ENCODE measurements around the gene C1orf105. TPM values are rescaled to one million over a fixed set of nuclear protein-coding genes. Genes with fewer than 3 reads are reported as not detected.

Gene C1orf105
- total RNA-seq, 1 experiment from 2014 or later: not detected

GRCh38 chr1:172477741-172478140 is 57.3 kb downstream of the C1orf105 start:
- no TSS peak for BruUV-seq (replicated peaks)
- TF ChIP-seq CTCF (IDR thresholded peaks at IDR 0.05; ENCODE audit: unreplicated experiment): no peak
- Mint-ChIP-seq H3K27ac (ENCODE audit: unreplicated experiment) (peak overlapping the region; percentile 9), H3K4me3 (ENCODE audit: low read depth, unreplicated experiment) (no peak overlapping the region), H3K4me1 (ENCODE audit: low read depth, unreplicated experiment) (peaks cover 70% of the 10 kb centered on the region), H3K9me3 (ENCODE audit: low read depth, unreplicated experiment) (no peaks in the 10 kb centered on the region), H3K36me3 (ENCODE audit: insufficient read depth, unreplicated experiment) (peaks cover under 1% of the 10 kb centered on the region), H3K27me3 (ENCODE audit: unreplicated experiment) (no peaks in the 10 kb centered on the region)
- intact Hi-C loops (cut with micrococcal nuclease; ENCODE audit: unreplicated experiment): no loop called here
- DNase-seq: no peak
- CTCF ChIA-PET: no interaction called here

GRCh38 chr1:172478485-172478884 is 58.0 kb downstream of the C1orf105 start:
- no TSS peak for BruUV-seq (replicated peaks)
- Mint-ChIP-seq H3K36me3 (ENCODE audit: insufficient read depth, unreplicated experiment) (peaks cover 4% of the 10 kb centered on the region), H3K27ac (ENCODE audit: unreplicated experiment) (no peak overlapping the region), H3K4me3 (ENCODE audit: low read depth, unreplicated experiment) (no peak overlapping the region), H3K27me3 (ENCODE audit: unreplicated experiment) (no peaks in the 10 kb centered on the region), H3K9me3 (ENCODE audit: low read depth, unreplicated experiment) (no peaks in the 10 kb centered on the region), H3K4me1 (ENCODE audit: low read depth, unreplicated experiment) (peaks cover 71% of the 10 kb centered on the region)
- intact Hi-C loops (cut with micrococcal nuclease; ENCODE audit: unreplicated experiment): no loop called here
- no peak for TF ChIP-seq CTCF (IDR thresholded peaks at IDR 0.05; ENCODE audit: unreplicated experiment)
- DNase-seq: no peak
- CTCF ChIA-PET: no interaction called here

- no peak for DNase-seq
- Mint-ChIP-seq H3K4me3 (ENCODE audit: low read depth, unreplicated experiment) (no peak overlapping the region), H3K4me1 (ENCODE audit: low read depth, unreplicated experiment) (peaks cover 70% of the 10 kb centered on the region), H3K36me3 (ENCODE audit: insufficient read depth, unreplicated experiment) (peaks cover 4% of the 10 kb centered on the region), H3K27ac (ENCODE audit: unreplicated experiment) (no peak overlapping the region), H3K27me3 (ENCODE audit: unreplicated experiment) (no peaks in the 10 kb centered on the region), H3K9me3 (ENCODE audit: low read depth, unreplicated experiment) (no peaks in the 10 kb centered on the region)
- CTCF ChIA-PET: no interaction called here
- intact Hi-C loops (cut with micrococcal nuclease; ENCODE audit: unreplicated experiment): loop anchor here (5.0 kb wide), 1 partner anchor 52 kb away; the partner anchor contains the start of gene SUCO
- BruUV-seq (replicated peaks): no TSS peak
- TF ChIP-seq CTCF (IDR thresholded peaks at IDR 0.05; ENCODE audit: unreplicated experiment): no peak
Observed at GRCh38 chr1:172480431-172480830, 59.9 kb downstream of the C1orf105 start.

- Mint-ChIP-seq H3K27ac (ENCODE audit: unreplicated experiment) (no peak overlapping the region), H3K9me3 (ENCODE audit: low read depth, unreplicated experiment) (no peaks in the 10 kb centered on the region), H3K4me3 (ENCODE audit: low read depth, unreplicated experiment) (no peak overlapping the region), H3K4me1 (ENCODE audit: low read depth, unreplicated experiment) (peaks cover 54% of the 10 kb centered on the region), H3K27me3 (ENCODE audit: unreplicated experiment) (no peaks in the 10 kb centered on the region), H3K36me3 (ENCODE audit: insufficient read depth, unreplicated experiment) (peaks cover 4% of the 10 kb centered on the region)
- no TSS peak for BruUV-seq (replicated peaks)
- TF ChIP-seq CTCF (IDR thresholded peaks at IDR 0.05; ENCODE audit: unreplicated experiment): no peak
- CTCF ChIA-PET: no interaction called here
- no peak for DNase-seq
- intact Hi-C loops (cut with micrococcal nuclease; ENCODE audit: unreplicated experiment): loop anchor here (5.0 kb wide), 1 partner anchor 50 kb away; the partner anchor contains the start of gene SUCO
Observed at GRCh38 chr1:172482044-172482443, 61.6 kb downstream of the C1orf105 start.
